HG03460 (cell line): ENCODE measurements around the gene EXOC3L4.

Experiments used
- ATAC-seq: cut with Tn5 transposase; IDR thresholded peaks from one replicate; pipeline ENCODE4 v1.9.1; 2021; ENCODE audit not compliant: unreplicated experiment

The EXOC3L4 gene

DNA sequence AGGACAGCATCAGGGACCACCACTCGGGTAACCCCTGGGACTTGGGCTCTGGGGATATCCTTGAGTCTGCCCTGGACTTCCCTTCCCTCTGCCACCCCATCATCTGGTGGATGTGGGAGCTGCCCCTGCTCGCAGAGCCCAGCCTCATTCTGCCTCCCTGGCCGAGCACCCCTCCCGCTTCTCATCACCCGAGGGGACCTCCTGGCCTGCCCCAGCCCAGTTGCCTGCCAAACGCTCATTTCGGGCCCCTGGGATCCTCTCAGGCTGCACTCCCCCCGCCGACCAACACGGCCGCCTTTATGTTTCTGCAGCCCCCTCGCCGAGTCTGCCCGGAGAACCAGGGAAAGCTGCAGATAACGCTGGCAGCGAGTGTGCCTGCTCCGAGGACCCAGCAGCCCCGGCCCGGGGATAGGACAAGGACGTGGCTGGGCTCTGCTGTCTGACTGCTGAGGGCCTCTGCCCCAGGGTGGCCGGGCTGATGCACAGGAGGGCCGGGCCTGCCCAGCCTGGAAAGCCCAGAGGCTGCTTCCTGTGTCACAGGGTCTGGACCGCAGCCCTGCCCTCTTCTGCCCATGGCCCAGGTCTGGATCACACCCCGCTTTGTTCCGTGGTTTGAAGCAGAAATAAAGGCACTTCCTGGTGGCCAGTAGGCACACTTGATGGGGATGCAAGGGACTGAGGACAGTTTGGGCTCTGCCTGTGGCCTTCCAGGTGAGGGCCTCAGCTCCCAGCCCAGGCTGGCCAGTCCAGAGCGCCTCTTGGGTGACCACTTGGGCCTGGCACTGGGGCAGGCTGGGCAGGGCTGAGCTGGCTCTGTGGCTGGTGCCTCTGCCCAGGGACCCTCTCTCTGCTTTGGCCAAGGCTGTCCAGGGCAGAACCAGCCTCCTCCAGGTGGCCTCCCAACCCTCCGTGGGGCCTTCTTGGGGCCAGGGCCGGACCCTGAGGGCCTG, 4.9 kb upstream of the EXOC3L4 start:
- no peak for ATAC-seq

DNA sequence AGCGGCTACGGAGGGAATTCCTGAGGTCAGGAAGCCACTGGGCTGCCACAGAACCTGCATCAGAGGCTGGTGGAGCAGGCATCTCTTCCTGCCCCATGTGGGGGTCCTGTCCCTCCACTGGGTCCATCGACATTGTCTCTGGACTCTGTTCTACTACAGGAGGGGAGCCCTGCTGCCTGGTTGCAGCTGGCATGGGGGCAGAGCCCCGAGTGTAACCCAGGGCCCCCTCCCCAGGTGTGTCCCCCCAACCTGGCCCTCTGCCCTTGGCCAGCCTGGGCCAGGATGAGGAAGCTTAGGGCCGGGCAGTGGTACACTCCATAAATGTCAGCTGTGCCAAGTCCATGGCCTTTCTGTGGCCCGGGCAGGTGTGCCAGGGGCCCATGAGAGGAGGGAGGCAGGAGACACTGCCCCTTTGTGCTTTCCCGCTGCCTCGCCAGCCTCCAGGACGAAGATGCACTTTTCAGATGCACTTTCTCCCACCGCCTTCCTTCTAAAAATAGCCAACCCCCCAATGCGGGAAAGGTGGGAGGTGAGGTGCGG, 4.0 kb upstream of the EXOC3L4 start:
- no peak for ATAC-seq

- ATAC-seq, result peak; percentile 48
These were observed 3.3 kb upstream of the EXOC3L4 start for GRCh38 chr14:103091041-103091882.

- no peak for ATAC-seq
These were observed 2.7 kb upstream of the EXOC3L4 start for GRCh38 chr14:103091883-103092222.

- no peak for ATAC-seq
These were observed 594 bp upstream of the EXOC3L4 start for GRCh38 chr14:103093856-103094405.

DNA sequence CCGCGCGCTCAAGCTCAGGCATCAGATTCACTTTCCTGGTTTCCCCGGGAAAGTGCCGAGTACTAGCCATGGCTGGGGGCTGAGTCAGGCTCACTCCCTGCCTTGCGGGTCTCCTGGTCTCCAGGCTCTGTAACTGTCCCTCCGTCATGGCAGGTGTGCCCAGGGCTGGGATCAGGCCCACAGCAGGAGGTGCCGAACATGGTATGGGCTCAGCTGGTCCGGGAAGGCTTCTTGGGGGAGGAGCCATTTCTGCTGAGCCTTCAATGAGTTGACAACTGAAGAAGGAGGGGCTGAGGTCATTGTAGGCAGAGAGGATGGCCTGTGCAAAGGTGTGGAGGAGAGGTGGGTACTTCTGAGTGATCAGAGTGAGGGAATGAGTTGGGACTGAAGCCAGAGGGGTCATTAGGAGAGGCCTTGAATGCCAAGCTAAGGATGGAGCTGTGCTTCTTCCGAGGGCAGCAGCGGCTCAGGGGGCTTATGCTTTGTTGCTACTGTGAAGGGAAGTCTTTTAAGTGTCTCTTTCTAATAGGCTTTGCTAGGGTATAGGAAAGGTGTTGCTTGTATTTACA, 769 bp downstream of the EXOC3L4 start:
- ATAC-seq, result no peak

DNA sequence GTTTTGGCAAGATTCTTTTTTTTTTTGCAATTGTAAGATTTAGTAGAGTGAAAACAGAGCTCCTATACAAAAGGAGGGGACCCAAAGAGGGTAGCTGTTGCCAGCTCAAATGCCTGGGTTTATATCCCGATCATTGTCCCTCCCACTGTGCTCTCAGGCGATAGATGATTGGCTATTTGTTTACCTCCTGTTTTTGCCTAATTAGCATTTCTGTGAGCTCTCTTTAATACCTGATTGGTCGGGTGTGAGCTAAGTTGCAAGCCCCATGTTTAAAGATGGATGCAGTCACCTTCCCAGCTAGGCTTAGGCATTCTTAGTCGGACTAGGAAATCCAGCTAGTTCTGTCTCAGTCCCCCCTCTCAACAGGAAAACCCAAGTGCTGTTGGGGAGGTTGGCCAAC, 1.9 kb downstream of the EXOC3L4 start:
- no peak for ATAC-seq

- no peak for ATAC-seq
These were observed 2.9 kb downstream of the EXOC3L4 start for GRCh38 chr14:103097244-103097993.

GRCh38 chr14:103097994-103098957, 3.8 kb downstream of the EXOC3L4 start:
- ATAC-seq, result no peak

DNA sequence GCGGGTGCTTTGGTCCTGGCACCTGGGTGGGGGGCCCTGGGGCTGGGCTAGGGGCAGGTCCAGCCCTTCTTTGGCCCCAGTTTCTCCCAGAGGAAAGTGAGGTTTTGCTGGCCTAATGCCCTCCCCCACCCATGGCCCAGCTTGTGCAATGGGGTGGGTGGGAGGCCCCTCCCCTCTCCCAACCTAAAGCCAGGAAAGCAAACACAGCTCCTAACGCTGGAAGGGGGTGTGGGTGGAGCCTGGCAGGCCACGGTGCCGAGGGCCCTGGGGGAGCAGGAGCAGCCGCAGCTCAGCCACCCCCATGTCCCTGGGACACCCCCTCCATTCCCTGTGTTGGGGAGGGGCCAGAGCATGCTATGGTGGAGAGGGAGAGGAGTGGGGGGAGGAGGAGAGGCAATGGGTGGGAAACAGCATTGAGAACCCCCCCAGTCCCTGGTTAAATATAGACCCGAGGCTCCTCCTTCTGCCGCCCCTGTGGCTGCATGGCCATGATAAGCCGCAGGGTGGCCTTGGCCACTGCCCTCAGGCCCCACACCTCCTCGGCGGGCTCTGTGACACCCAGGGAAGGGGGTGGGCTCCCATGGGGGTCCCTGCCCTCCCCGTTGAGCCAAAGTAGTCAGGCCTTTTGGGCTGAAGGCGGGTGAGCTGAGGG, 4.7 kb downstream of the EXOC3L4 start:
- ATAC-seq, result no peak

DNA sequence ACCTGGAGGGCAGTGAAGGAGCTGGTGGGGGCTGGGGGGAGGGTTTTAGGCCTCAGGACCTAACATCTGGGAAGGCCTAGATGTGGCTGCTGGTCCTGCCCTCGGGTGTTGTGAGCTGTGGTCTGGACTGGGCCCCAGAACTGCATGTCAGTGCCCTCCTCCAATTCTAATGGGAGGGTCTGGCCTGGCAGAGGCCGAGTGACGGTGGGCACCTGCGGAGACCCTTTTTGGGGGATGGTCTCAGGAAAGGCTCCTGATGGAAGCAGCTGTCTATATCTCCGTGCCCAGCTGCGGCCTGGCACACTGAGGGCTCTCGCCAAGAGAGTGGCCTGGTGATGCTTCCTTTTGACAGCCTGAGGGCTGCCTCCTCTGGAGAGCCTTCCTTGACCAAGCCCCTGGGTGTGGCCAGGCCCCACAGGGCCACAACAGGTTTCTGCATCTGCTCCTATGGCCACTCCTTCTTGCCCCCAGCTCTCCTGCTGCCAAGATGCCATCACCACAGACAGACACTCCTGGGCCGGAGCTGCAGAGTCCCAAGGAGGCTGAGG, 5.3 kb downstream of the EXOC3L4 start:
- ATAC-seq, result no peak

- ATAC-seq, result no peak
These were observed 6.0 kb downstream of the EXOC3L4 start for GRCh38 chr14:103100281-103101121.

DNA sequence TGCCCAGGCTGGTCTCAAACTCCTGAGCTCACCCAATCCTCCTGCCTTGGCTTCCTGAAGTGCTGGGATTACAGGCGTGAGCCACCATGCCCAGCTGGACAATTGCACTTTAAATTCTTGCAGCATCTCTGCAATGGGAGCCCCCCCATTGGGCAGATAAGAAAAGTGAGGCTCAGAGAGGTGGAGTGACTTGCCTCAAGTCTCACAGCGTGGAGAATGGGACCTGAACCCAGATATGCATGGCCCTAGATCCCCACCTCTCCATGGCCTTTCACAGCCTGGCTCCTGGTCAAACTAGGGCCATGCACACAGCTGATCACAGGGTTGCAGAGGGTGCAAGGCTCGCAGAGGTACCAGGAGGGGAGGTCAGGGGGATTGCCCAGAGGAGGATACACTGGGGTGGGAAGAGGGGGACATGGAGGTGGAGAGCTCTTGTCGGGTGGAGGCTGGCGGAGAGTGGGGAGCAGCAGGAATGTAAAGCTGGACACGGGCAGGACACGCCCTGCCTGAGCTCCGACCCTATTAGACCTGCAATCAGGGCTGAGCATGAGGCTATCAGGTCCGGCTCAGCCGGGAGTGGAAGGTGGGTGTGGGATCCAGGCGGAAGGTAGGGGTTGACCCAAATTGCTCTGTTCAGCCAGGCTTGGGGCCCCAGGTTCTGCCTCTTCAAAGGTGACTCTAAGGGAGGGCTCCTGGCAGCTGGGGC, 6.9 kb downstream of the EXOC3L4 start:
- ATAC-seq, result no peak

DNA sequence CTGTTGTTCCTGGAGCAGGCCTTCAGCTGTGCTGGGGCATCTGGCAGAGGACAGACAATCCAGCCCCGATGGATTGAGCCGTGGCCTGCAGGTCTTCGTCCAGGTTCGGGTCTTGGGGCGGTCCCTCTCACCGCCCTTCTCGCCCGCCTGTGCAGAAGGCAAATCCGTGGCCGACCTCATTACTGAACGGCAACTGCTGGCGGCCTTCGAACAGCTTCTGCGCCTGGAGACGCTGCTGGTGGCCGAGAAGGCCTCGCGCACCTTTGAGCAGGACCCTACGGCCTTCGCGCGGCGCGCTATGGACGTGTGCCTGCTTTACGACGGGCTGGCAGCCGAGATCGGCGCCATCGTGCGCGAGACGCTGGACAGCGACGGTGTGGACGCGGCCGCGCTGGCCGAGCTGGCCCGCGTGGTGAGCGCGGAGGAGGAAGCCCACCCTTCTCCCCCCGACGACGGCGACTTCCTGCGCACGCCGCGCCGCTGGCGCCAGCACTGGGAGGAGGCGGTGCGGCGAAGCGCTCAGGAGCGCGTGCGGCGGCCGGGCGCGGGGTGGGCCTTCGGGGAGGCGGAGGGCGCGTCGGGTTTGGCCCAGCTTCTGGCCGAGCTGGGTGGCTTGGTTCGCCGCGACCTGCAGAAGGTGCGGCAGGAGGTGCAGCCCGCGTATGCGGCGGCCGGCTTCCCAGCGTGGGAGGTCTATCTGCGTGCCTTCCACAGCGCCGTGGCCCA, 7.6 kb downstream of the EXOC3L4 start:
- no peak for ATAC-seq

GRCh38 chr14:103102689-103103260, 8.2 kb downstream of the EXOC3L4 start:
- no peak for ATAC-seq
